HCT116 (cell line): Measurements from ENCODE around the gene CHRD. TPM values are rescaled to one million over a fixed set of nuclear protein-coding genes. Genes with fewer than 3 reads are reported as not detected.

ENCODE experiments used
- ATAC-seq: fragments of 200-7000 bp; cut with Tn5 transposase; 2 replicates; pipeline ENCODE4 v1.9.1; 2020; ENCODE audit warnings: mild to moderate bottlenecking, moderate library complexity
- BruUV-seq: library from RNA; stranded (reverse); fragments of 400-500 nt; replicated peaks from 2 replicates; lab custom pipeline; 2021; lab: Mats Ljungman, UMichigan
- CTCF ChIA-PET: fragments of 300-600 bp; sonication (Branson Sonifier 250); formaldehyde crosslinking; loops from one replicate; lab custom pipeline; 2021; ENCODE audit warnings: antibody characterized with exemption; lab: Charles Lee
- POLR2A ChIA-PET: fragments of 300-600, 350-600 bp; sonication (Branson Sonifier 250); formaldehyde crosslinking; loops from one replicate; lab custom pipeline; 2021; ENCODE audit warnings: antibody characterized with exemption; lab: Charles Lee
- RAD21 ChIA-PET, 2 experiments: fragments of 300-600 bp; sonication (Branson Sonifier 250); formaldehyde crosslinking; loops; one replicate each; lab custom pipeline; 2023; ENCODE audit warnings: low total read pairs in 2 of 2; ENCODE audit not compliant: uncharacterized antibody in 2 of 2, unreplicated experiment in 2 of 2, low non-redundant PET in 1 of 2; lab: Charles Lee
- DNase-seq: peaks from one replicate; pipeline ENCODE4 v3.0.0-alpha.2; 2010; ENCODE audit warnings: low read depth, low spot score
- H2AFZ ChIP-seq: fragments of 200-600 bp; shearing (Covaris generic), sonication (generic); 2 replicates; pipeline ENCODE4 v1.6.1; 2017; ENCODE audit warnings: low read depth, mixed run types, mixed read lengths, antibody characterized with exemption, low read length; ENCODE audit not compliant: poor library complexity, severe bottlenecking
- H3K27ac ChIP-seq: 2 replicates; pipeline ENCODE4 v1.5.1; 2012; ENCODE audit warnings: low read depth, low read length
- H3K27me3 ChIP-seq: fragments of 200-600 bp; sonication (generic); 2 replicates; pipeline ENCODE4 v1.6.1; 2016; ENCODE audit warnings: mixed run types, low read length, mixed read lengths; ENCODE audit not compliant: insufficient read depth
- H3K36me3 ChIP-seq, 2 experiments: fragments of 200-500 bp in 1 of 2; fragments of 200-600 bp in 1 of 2; sonication (Bioruptor generic) in 1 of 2; sonication (generic) in 1 of 2; 2 replicates each; pipeline versions ENCODE4 v1.5.1 to v1.6.1; 2014 to 2016; ENCODE audit warnings: low read length in 2 of 2, inconsistent platforms in 1 of 2, mixed read lengths in 1 of 2, mixed run types in 1 of 2; ENCODE audit not compliant: insufficient read depth in 2 of 2, control insufficient read depth in 1 of 2
- H3K4me1 ChIP-seq, 2 experiments: fragments of 200-600 bp in 1 of 2; sonication (generic) in 1 of 2; 2 replicates each; pipeline versions ENCODE4 v1.5.1 to v1.6.1; 2012 to 2017; ENCODE audit warnings: low read length in 2 of 2, inconsistent platforms in 1 of 2, mild to moderate bottlenecking in 1 of 2, mixed read lengths in 1 of 2, mixed run types in 1 of 2, moderate library complexity in 1 of 2; ENCODE audit not compliant: insufficient read depth in 2 of 2, control insufficient read depth in 1 of 2
- H3K4me2 ChIP-seq: fragments of 200-600 bp; sonication (generic); 2 replicates; pipeline ENCODE4 v1.6.1; 2017; ENCODE audit warnings: mixed run types, low read length, mixed read lengths
- H3K4me3 ChIP-seq, 2 experiments: fragments of 200-600 bp in 1 of 2; sonication (generic) in 1 of 2; replicated peaks in 1 of 2; 2 replicates each; pipeline ENCODE4 v1.5.1; 2011 to 2016; ENCODE audit warnings: low read length in 2 of 2, control low read depth in 1 of 2, low read depth in 1 of 2, mild to moderate bottlenecking in 1 of 2, mixed read lengths in 1 of 2, mixed run types in 1 of 2
- H3K79me2 ChIP-seq: fragments of 200-600 bp; sonication (generic); 2 replicates; pipeline ENCODE4 v1.6.1; 2017; ENCODE audit warnings: mild to moderate bottlenecking, mixed run types, low read length, moderate library complexity, mixed read lengths; ENCODE audit not compliant: insufficient read depth
- H3K9ac ChIP-seq: fragments of 200-600 bp; sonication (generic); 2 replicates; pipeline ENCODE4 v1.6.1; 2016; ENCODE audit warnings: low read length, mixed read lengths
- H3K9me2 ChIP-seq: fragments of 200-600 bp; sonication (generic), shearing (Covaris generic); 2 replicates; pipeline ENCODE4 v1.6.1; 2017; ENCODE audit warnings: mixed run types, mild to moderate bottlenecking, moderate library complexity; ENCODE audit not compliant: insufficient read depth
- H3K9me3 ChIP-seq, 2 experiments: fragments of 200-500 bp in 1 of 2; fragments of 200-600 bp in 1 of 2; sonication (Bioruptor generic) in 1 of 2; sonication (generic) in 1 of 2; 2 replicates each; pipeline ENCODE4 v1.6.1; 2014 to 2017; ENCODE audit warnings: low read length in 2 of 2, mixed read lengths in 2 of 2, inconsistent platforms in 1 of 2, low read depth in 1 of 2, mild to moderate bottlenecking in 1 of 2, mixed run types in 1 of 2, moderate library complexity in 1 of 2; ENCODE audit not compliant: control insufficient read depth in 1 of 2, insufficient read depth in 1 of 2
- H4K20me1 ChIP-seq: fragments of 200-600 bp; sonication (generic), shearing (Covaris generic); 2 replicates; pipeline ENCODE4 v1.6.1; 2017; ENCODE audit warnings: mixed run types, mild to moderate bottlenecking, moderate library complexity; ENCODE audit not compliant: insufficient read depth
- ATF3 ChIP-seq: IDR thresholded peaks from 2 replicates; pipeline ENCODE4 v1.6.1; 2012
- CBX3 ChIP-seq: IDR thresholded peaks from 2 replicates; pipeline ENCODE4 v1.6.1; 2012; ENCODE audit warnings: low read depth
- CEBPB ChIP-seq: IDR thresholded peaks from 2 replicates; pipeline ENCODE4 v1.6.1; 2012; ENCODE audit warnings: low read depth
- CTCF ChIP-seq, 3 experiments: fragments of 200-600 bp in 1 of 3; sonication (generic) in 1 of 3; IDR thresholded peaks in 2 of 3; conservative IDR thresholded peaks in 1 of 3; 2 replicates each; pipeline ENCODE4 v1.5.1; 2012 to 2017; ENCODE audit warnings: low read depth in 2 of 3, low read length in 2 of 3, antibody characterized with exemption in 1 of 3, borderline replicate concordance in 1 of 3, control low read depth in 1 of 3, mild to moderate bottlenecking in 1 of 3, mixed read lengths in 1 of 3, mixed run types in 1 of 3, moderate library complexity in 1 of 3; ENCODE audit not compliant: insufficient read depth in 1 of 3
- EGR1 ChIP-seq: IDR thresholded peaks from 2 replicates; pipeline ENCODE4 v1.6.1; 2012; ENCODE audit warnings: low read depth
- ELF1 ChIP-seq: IDR thresholded peaks from 2 replicates; pipeline ENCODE4 v1.6.1; 2012; ENCODE audit warnings: low read depth, borderline replicate concordance
- EZH2phosphoT487 ChIP-seq: fragments of 200-600 bp; IDR thresholded peaks from 2 replicates; pipeline ENCODE4 v1.6.1; 2018; ENCODE audit warnings: antibody characterized with exemption, borderline replicate concordance
- MAX ChIP-seq: IDR thresholded peaks from 2 replicates; pipeline ENCODE4 v1.6.1; 2012
- POLR2AphosphoS5 ChIP-seq: IDR thresholded peaks from 2 replicates; pipeline ENCODE4 v1.6.1; 2011; ENCODE audit warnings: mild to moderate bottlenecking, low read depth, low read length, moderate library complexity
- SIN3A ChIP-seq: IDR thresholded peaks from 2 replicates; pipeline ENCODE4 v1.6.1; 2012; ENCODE audit warnings: low read depth
- SP1 ChIP-seq: IDR thresholded peaks from 2 replicates; pipeline ENCODE4 v1.6.1; 2012; ENCODE audit warnings: low read depth
- SRF ChIP-seq: IDR thresholded peaks from 2 replicates; pipeline ENCODE4 v1.6.1; 2012; ENCODE audit warnings: low read depth
- TCF7L2 ChIP-seq: IDR thresholded peaks from 2 replicates; pipeline ENCODE4 v1.7.0; 2011; ENCODE audit warnings: borderline replicate concordance, inconsistent platforms; ENCODE audit not compliant: insufficient read depth, insufficient read length; ENCODE audit errors: extremely low read depth
- ZBTB33 ChIP-seq: IDR thresholded peaks from 2 replicates; pipeline ENCODE4 v1.6.1; 2011; ENCODE audit warnings: mild to moderate bottlenecking, low read length, moderate library complexity; ENCODE audit not compliant: insufficient replicate concordance; ENCODE audit errors: extremely low read depth
- ZFX ChIP-seq: fragments of 450-650 bp; IDR thresholded peaks from 2 replicates; pipeline ENCODE4 v1.6.1; 2017
- ZNF274 ChIP-seq: fragments of 200-500 bp; sonication (Bioruptor generic); IDR thresholded peaks from 2 replicates; pipeline ENCODE4 v1.6.1; 2014; ENCODE audit warnings: mild to moderate bottlenecking, low read depth, low read length, inconsistent platforms
- intact Hi-C: fragments of 100-400 bp; cut with micrococcal nuclease; formaldehyde crosslinking; loops from 2 replicates; pipeline ENCODE4 v1.10.0; 2022
- total RNA-seq: library from RNA; stranded (reverse); gene quantifications from one replicate; pipeline ENCODE4 v1.2.1, GENCODE V29; 2021; ENCODE audit not compliant: unreplicated experiment

CHRD gene
- total RNA-seq, 1 experiment from 2014 or later: 8.0 TPM

GRCh38 chr3:184355261-184356040 lies 24.4 kb upstream of the CHRD start:
- Histone ChIP-seq H3K36me3 (peaks cover 24% of the 10 kb centered on the region in 2 experiments; a peak in 3 of 4 replicates), H3K4me3 (no peak overlapping the region), H3K4me1 (peaks cover 3 to 12% of the 10 kb centered on the region in 2 experiments; a peak in 3 of 4 replicates), H3K79me2 (peaks cover 6% of the 10 kb centered on the region), H3K9me3 (no peaks in the 10 kb centered on the region), H3K9me2 (no peaks in the 10 kb centered on the region), H3K9ac (no peak overlapping the region), H2AFZ (no peak overlapping the region), H4K20me1 (no peaks in the 10 kb centered on the region), H3K27me3 (no peaks in the 10 kb centered on the region), H3K27ac (no peak overlapping the region), H3K4me2 (no peak overlapping the region)
- DNase-seq: no peak
- no TSS peak for BruUV-seq
- TF ChIP-seq ZFX (no peak), EGR1 (no peak), ATF3 (no peak), SRF (no peak), MAX (no peak), TCF7L2 (no peak), CEBPB (no peak), CBX3 (no peak), CTCF (IDR thresholded peaks at IDR 0.05 in 2 of 3, conservative IDR thresholded peaks at IDR 0.05 in 1 of 3; ENCODE audit: borderline replicate concordance in 1 of 3, insufficient read depth in 1 of 3, low read depth in 2 of 3, low read length in 2 of 3) (no peak), EZH2phosphoT487 (no peak), SP1 (no peak), POLR2AphosphoS5 (no peak), ZBTB33 (no peak), SIN3A (no peak), ELF1 (no peak), ZNF274 (no peak)
- intact Hi-C loops: no loop called here
- CTCF ChIA-PET: no interaction called here
- no peak for ATAC-seq
- POLR2A ChIA-PET: no interaction called here
- RAD21 ChIA-PET: no interaction called here
